ENCODE results near the gene RUFY4. TPM values are rescaled to one million over a fixed set of nuclear protein-coding genes. Genes with fewer than 3 reads are reported as not detected.

RUFY4 gene
- total and polyA plus RNA-seq, 2 donors (not counting 3 experiments of a cell fraction or from before 2014, with no cell fraction given), result not detected

GRCh38 chr2:218074031-218074430 is 5.0 kb downstream of the RUFY4 start:
- no peak for TF ChIP-seq MAX (IDR thresholded peaks at IDR 0.05; ENCODE audit: insufficient read depth, insufficient read length)
- peak; percentile 42 to 71 for TF ChIP-seq CTCF (IDR thresholded peaks at IDR 0.05; ENCODE audit: extremely low read depth in 1 of 2, insufficient read depth in 1 of 2, low read depth in 1 of 2, low read length in 2 of 2)
- intact Hi-C loops (cut with micrococcal nuclease), result loop anchor here (1.0 kb wide), 1 partner anchor 289 kb away; no protein-coding TSS in a partner anchor
- FAIRE-seq (peak; percentile 54), DNase-seq (ENCODE audit: low read depth, low spot score) (peak; percentile 17)
- POLR2A ChIA-PET, result interaction anchor here (0.9 kb wide), 1 partner anchor 285 kb away, joined by 3 read pairs; no protein-coding TSS in a partner anchor
- no peaks in the 10 kb centered on the region for H3K9me1 ChIP-seq (replicated peaks; ENCODE audit: control insufficient read depth, extremely low read depth, insufficient read depth, low read length)
- BruUV-seq (replicated peaks), result no TSS peak
- no peaks in the 10 kb centered on the region for H3K36me3 ChIP-seq (ENCODE audit: control insufficient read depth in 2 of 2, extremely low read depth in 1 of 2, insufficient read depth in 2 of 2, low read length in 2 of 2)
- H2AFZ ChIP-seq (ENCODE audit: low read depth, low read length), result no peak overlapping the region
- H3K4me2 ChIP-seq (ENCODE audit: insufficient read depth, low read length), result no peak overlapping the region
- H3K27me3 ChIP-seq (ENCODE audit: control insufficient read depth in 2 of 2, insufficient read depth in 2 of 2, low read length in 2 of 2), result no peaks in the 10 kb centered on the region
- dilution Hi-C loops (cut with MboI; ENCODE audit: extremely low pct_ligation_motif_present, low sequenced_read_pairs), result no loop called here
- H3K27ac ChIP-seq (ENCODE audit: insufficient read depth, low read depth, low read length), result no peak overlapping the region
- no peaks in the 10 kb centered on the region for H4K20me1 ChIP-seq (replicated peaks; ENCODE audit: control insufficient read depth, extremely low read depth, insufficient read depth, low read length)
- no peak overlapping the region for H3K4me3 ChIP-seq (replicated peaks in 1 of 3; ENCODE audit: insufficient read depth in 1 of 3, low read depth in 1 of 3, low read length in 3 of 3)
- no peaks in the 10 kb centered on the region for H3K9me3 ChIP-seq (replicated peaks; ENCODE audit: control insufficient read depth, insufficient read depth, low read length)
- no peak overlapping the region for H3K9ac ChIP-seq (replicated peaks; ENCODE audit: extremely low read depth, insufficient read depth, low read length)
- no peaks in the 10 kb centered on the region for H3K4me1 ChIP-seq (ENCODE audit: control insufficient read depth, extremely low read depth, insufficient read depth, low read length)
- CTCF ChIA-PET, result interaction anchor here (0.6 to 10.1 kb wide), 13 partner anchors 9 to 318 kb away, joined by 3 to 317 read pairs (median 3); no protein-coding TSS in a partner anchor
- H3K79me2 ChIP-seq (ENCODE audit: control insufficient read depth, insufficient read depth, low read length), result no peaks in the 10 kb centered on the region

GRCh38 chr2:218075975-218076811 is 7.1 kb downstream of the RUFY4 start:
- Histone ChIP-seq H3K4me1 (ENCODE audit: control insufficient read depth, extremely low read depth, insufficient read depth, low read length) (no peaks in the 10 kb centered on the region), H4K20me1 (replicated peaks; ENCODE audit: control insufficient read depth, extremely low read depth, insufficient read depth, low read length) (no peaks in the 10 kb centered on the region), H3K36me3 (ENCODE audit: control insufficient read depth in 2 of 2, extremely low read depth in 1 of 2, insufficient read depth in 2 of 2, low read length in 2 of 2) (no peaks in the 10 kb centered on the region), H3K4me3 (replicated peaks in 1 of 3; ENCODE audit: insufficient read depth in 1 of 3, low read depth in 1 of 3, low read length in 3 of 3) (no peak overlapping the region), H3K9ac (replicated peaks; ENCODE audit: extremely low read depth, insufficient read depth, low read length) (no peak overlapping the region), H3K27ac (ENCODE audit: insufficient read depth, low read depth, low read length) (no peak overlapping the region), H3K27me3 (ENCODE audit: control insufficient read depth in 2 of 2, insufficient read depth in 2 of 2, low read length in 2 of 2) (no peaks in the 10 kb centered on the region), H3K4me2 (ENCODE audit: insufficient read depth, low read length) (no peak overlapping the region), H3K79me2 (ENCODE audit: control insufficient read depth, insufficient read depth, low read length) (no peaks in the 10 kb centered on the region), H3K9me1 (replicated peaks; ENCODE audit: control insufficient read depth, extremely low read depth, insufficient read depth, low read length) (no peaks in the 10 kb centered on the region), H3K9me3 (replicated peaks; ENCODE audit: control insufficient read depth, insufficient read depth, low read length) (no peaks in the 10 kb centered on the region), H2AFZ (ENCODE audit: low read depth, low read length) (no peak overlapping the region)
- dilution Hi-C loops (cut with MboI; ENCODE audit: extremely low pct_ligation_motif_present, low sequenced_read_pairs), result no loop called here
- FAIRE-seq (no peak), DNase-seq (ENCODE audit: low read depth, low spot score) (no peak)
- no TSS peak for BruUV-seq (replicated peaks)
- intact Hi-C loops (cut with micrococcal nuclease), result no loop called here
- TF ChIP-seq MAX (IDR thresholded peaks at IDR 0.05; ENCODE audit: insufficient read depth, insufficient read length), result no peak
- TF ChIP-seq EZH2 (IDR thresholded peaks at IDR 0.05; ENCODE audit: borderline replicate concordance, low read depth, low read length, severe bottlenecking), result no peak
- TF ChIP-seq POLR2A (IDR thresholded peaks at IDR 0.05; ENCODE audit: low read depth, low read length), result no peak
- CTCF ChIA-PET, result interaction anchor here (2.2 kb wide), 1 partner anchor 290 kb away, joined by 15 read pairs; no protein-coding TSS in a partner anchor
- POLR2A ChIA-PET, result no interaction called here

Measured in endothelial cell of umbilical vein (primary cell).